Fibroblast of skin of right quadriceps (primary cell): ENCODE results near the gene LRP5.
"Not testable (repeated sequence)": the region's sequence is repeated elsewhere in the genome, so short reads cannot be mapped to it uniquely, and the experiment has no call there.

Source experiments
- DNase-seq: peaks from one replicate; pipeline ENCODE4 v3.0.0-alpha.2; 2013

Gene LRP5

GRCh38 chr11:68471360-68472340 is 159.3 kb downstream of the LRP5 start:
- DNase-seq = peak; percentile 66

- DNase-seq = no peak
Observed at GRCh38 chr11:68472778-68473177, 160.4 kb downstream of the LRP5 start.

- DNase-seq = no peak
Observed at GRCh38 chr11:68473693-68474092, 161.3 kb downstream of the LRP5 start.

GRCh38 chr11:68475626-68476025 is 163.2 kb downstream of the LRP5 start:
- DNase-seq = not testable (repeated sequence)

- DNase-seq = no peak
Observed at GRCh38 chr11:68479390-68479789, 167.0 kb downstream of the LRP5 start.

GRCh38 chr11:68480193-68480592 is 167.8 kb downstream of the LRP5 start:
- no peak for DNase-seq

- DNase-seq = no peak
Observed at GRCh38 chr11:68480852-68481510, 168.6 kb downstream of the LRP5 start.

- DNase-seq = no peak
Observed at GRCh38 chr11:68481579-68482240, 169.3 kb downstream of the LRP5 start.

GRCh38 chr11:68488623-68489022 is 176.2 kb downstream of the LRP5 start:
- no peak for DNase-seq

- no peak for DNase-seq
Observed at GRCh38 chr11:68495220-68495729, 182.9 kb downstream of the LRP5 start.

GRCh38 chr11:68495872-68496271 is 183.5 kb downstream of the LRP5 start:
- DNase-seq = no peak

GRCh38 chr11:68497761-68498160 is 185.4 kb downstream of the LRP5 start:
- no peak for DNase-seq

GRCh38 chr11:68498321-68498720 is 185.9 kb downstream of the LRP5 start:
- no peak for DNase-seq
